ENCODE measurements around the gene VSNL1.

Gene VSNL1

DNA sequence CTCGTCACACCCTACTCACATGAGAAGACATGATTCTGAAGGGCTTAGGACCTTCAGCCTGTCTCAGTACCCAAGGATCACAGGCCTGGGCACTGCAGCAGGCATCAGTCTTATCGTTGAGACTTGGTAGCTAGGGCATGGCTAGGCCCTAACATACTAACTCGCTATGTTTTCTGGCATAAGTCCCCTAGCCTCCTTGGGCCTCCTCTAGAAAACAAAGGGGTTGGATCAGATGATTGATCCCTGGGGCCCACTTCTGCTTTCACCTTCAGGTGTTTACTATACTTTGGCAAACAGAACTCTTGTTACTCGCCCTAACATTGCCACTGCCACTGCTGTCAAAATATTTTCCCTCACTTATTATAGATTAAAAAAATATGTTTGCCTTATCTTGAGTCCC is 44.2 kb downstream of the VSNL1 start:
- no peak for DNase-seq

DNA sequence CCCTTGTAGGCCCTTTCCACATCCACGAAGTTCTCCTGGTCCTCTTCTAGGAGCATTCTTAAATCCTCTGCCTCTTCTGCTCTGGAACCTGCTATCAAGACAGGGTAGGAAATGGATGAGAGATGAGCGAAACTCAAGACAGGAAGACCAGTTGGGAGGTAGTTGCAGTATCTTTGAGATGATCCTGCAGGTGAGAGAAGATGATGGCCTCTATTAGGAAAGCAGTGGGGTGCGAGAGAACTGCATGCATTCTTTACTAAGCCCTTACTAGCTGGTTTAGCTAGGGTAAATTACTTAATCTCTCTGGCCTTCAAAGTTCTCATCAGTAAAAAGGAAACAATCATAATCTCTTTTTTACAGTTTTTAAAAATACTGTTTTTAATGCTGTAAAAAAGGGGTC is 47.0 kb downstream of the VSNL1 start:
- no peak for DNase-seq

DNA sequence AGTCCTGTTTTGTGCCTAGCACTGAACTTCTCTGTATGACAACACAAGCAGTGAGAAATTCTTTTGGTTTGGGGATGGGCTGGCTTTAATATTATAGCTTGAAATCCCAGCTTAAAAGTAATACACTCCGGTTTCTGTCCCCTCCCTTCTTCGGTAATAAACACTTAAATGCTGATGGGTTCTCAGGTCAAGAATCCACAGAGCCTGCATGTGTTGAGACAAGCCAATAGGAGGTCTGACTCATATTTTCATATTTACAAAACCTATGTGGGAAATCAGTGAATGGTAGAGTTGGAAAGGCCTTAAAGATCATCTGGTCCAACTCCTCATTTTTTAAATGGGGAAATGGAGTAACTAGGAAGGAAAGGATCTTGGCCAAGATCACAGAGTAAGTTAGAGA is 47.5 kb downstream of the VSNL1 start:
- no peak for DNase-seq

DNA sequence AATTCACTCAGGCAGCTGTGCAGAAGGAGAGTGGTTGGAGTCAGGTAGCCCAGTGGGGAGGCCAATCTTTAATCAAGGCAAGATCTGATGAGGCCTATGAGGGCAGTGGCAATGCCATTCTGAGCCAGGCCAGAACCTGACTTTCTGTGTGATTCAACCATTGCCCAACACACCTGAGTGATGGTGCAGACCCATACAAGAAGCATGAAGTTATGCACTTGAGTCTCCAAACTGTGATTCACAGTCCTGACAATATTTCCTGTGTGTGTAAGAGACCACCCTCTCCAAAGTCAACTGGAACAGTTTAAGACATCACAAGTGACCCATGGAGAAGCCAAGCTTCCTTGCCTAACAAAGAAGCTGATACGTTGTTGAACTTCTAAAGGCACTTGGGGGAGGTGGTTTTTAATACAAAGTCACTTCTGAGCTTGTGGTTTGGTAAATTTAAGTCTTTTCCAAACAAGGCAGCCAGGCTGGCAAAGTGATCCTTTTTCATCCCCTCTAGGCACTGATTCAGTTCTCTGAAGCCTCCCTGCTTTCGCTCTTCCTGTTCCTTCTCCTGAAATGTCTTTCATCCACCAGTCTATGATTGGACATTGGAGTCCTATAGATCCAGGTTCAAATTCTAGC is 49.0 kb downstream of the VSNL1 start:
- no peak for DNase-seq

DNA sequence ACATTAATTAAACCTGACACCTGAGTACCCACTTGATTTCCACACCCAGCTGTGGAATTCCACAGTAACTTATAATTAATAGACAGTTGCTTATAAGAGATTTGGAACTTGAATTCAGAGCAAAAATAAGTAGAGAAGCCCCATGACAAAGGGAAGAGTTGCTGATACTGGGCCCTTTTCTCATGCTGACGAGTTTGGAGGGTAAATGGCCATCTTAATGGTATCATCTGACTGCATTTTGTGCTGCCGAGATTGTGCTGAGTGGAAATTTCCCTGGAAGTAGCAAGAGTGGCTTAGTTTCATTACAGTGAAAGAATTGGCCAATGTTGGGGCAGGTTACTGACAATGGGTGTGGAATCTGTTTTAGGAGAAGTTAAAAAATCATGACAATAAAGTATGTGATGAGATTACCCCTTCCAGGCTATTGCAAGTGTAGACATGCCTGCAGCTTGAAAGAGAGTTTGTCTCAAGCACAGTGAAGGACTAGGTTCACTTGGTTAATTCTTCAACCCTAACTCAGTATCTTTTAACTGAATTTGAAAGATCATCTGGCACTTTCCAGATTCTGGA is 49.9 kb downstream of the VSNL1 start:
- DNase-seq: no peak

DNA sequence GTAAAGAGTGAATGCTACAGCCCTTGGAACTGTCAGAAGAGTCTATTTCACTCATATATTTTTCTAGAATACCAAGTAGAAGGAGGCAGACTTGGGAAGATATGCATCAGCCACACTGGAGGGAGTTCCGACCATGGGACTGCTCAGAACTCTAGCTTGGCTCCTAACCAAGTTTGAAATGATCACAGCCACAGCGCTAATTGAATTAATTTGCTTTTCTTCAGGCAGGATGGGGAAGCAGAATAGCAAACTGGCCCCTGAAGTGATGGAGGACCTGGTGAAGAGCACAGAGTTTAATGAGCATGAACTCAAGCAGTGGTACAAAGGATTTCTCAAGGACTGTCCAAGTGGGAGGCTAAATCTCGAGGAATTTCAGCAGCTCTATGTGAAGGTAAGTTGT is 51.4 kb downstream of the VSNL1 start:
- DNase-seq: no peak

DNA sequence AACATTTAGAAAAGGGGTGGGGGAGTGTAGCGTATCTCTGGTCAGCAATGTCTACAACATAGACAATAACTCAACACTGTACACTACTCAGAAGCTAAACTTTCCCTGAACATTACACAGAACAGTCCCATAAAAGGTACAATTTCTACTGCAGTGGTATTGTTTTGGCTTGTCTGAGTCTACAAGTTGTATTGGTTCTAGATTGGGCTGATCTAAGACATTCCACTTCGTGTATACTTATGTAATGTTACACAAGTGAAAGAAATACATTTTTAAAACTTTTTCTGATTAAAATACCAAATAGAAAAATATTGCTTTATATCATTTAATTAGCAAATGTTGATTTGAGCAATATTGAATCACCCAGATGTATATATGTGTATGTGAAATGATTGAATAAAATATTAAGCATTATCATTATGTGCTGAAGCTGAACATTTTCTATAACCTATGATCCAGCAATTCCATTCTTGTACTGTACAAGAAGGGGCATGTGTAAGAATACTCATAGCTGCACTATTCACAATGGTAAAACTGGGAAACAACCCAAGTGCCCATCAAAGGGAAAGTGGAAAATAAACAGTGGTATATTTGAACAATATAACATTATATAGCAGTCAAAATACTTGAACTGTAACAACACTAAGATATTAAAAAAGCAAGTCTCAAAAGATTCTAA is 52.4 kb downstream of the VSNL1 start:
- DNase-seq: no peak

DNA sequence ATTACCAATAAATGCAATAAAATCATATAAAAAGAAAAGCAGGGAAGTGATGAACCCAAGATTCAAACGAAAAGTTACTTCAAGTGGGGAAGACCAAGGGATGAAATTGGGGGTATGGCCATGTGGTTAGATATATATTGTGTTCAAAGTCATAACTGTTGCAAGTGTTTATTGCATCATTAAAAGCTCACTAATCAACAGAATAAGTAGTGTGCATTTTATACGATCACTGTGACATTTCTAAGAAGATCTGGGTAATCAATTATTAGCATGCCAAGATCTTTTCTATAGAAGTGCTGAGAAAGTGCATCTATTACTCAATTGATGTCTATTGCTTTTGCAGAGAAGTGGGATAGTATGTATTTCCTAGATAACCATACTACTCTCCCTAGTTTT is 52.9 kb downstream of the VSNL1 start:
- DNase-seq: no peak

DNA sequence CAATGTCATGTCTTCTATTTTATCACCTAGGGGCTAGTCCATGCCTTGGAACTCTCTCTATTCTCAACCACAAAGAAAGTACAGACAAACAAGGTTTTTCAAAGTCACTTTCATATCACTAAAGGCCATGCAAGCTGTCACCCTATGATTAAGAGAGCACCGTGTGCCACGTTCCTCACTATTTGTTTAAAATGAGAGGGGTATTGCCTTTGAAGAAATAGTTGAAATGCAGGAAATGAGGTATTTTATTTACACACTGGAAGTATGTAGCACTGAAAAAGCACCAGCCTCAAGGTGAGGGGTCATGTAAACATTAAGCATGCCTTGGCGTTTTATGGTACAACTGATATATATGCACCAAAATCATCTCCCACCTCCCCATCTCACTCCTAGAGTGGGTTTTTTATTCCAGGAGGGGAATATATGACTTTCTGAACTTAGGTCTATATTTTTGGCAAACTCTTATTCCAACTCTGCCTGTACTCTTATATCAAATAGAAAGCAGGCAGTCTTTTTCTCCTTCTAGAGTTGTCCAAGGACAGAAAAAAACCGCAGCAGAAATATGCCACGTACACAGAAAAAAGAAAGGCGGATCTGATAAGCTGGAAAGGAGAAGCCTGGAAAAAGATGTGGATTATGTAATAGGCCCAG is 53.5 kb downstream of the VSNL1 start:
- DNase-seq: no peak

DNA sequence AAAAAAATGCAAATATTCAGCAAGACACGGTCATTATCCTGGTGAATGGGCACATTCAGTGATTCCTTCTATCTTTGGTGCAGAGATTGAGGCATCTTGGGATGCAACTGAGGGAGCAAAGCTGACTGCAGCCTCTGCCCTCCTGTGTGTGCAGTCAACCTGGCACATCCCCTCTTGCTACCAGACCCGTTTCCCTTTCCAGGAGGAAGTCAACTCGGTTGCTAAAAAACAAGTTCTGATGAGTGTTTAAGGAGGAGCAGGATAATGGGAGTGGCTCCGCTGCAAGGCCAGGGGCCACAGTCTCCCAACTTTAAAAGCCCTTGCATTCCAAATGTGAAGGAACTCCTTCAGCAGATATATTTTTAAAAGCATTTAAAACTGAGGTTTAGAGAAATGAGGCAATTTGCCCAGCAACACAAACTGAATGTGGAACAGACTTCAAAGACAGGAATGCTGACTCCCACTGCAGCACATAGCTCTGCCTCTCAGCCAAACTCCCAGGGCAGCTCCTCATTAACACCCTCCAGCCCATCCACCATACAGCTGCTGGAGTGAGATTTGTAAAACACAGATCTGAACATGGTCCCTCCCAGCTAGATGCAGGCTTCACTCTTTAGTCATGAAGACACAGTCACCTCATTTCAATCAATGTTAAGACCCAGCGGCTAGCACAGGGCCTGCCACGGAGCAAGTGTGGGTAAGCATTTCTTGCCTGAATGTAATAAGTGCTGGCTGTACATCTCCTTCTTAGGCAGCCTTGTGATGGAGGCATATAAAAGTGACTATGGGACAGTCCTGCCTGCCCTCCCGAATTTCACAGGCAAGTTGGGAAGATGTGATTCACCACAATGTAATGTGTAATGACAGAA is 54.3 kb downstream of the VSNL1 start:
- no peak for DNase-seq

DNA sequence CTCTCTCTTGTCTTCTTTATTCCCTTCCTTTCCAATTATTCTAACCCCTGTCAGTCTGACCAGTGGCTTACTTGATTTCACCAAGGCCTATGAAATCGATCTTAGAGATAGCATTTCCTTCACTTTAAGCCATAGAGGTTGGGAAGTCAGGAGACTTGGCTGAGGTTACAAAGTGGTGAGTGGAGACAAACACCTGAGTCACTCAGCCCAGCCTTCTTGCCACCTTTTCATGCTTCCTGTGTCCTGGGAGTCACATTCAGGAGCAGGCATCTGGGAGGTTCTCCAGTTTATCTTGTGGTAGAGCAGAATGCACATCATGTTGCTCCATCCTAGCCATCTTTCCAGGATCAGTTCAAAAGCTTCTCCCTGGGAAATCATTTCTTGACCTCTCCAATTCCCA is 59.1 kb downstream of the VSNL1 start:
- DNase-seq: no peak

DNA sequence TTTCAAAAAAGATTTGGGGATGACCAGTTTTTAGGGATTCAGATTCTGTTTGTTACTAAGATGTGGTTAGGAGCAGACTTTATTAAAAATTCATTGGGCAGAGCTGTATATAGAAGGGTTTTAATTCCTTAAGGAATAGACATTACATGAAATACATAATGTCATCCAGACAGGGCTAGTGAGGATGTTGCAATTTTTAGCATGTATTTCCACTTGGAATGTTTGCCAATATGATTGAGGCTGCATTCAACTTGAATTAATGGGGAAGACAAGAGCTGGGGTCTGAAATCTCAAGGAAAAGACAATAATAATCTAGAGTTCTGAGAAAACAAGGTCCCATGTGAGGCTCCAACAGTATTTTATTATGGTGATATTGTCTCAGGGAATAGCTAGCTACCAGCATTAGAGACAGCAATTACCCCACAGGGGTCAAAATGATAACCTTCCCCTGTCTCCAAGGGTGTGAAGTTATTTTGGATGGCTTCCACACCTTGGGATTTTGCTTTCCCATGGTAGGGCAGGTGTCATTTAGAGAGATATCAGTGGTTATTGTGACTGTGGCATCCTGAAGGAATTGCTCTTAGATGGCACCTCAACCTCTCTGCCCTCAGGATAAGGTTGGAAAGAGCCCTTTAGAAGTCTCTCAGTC is 60.2 kb downstream of the VSNL1 start:
- DNase-seq: no peak

DNA sequence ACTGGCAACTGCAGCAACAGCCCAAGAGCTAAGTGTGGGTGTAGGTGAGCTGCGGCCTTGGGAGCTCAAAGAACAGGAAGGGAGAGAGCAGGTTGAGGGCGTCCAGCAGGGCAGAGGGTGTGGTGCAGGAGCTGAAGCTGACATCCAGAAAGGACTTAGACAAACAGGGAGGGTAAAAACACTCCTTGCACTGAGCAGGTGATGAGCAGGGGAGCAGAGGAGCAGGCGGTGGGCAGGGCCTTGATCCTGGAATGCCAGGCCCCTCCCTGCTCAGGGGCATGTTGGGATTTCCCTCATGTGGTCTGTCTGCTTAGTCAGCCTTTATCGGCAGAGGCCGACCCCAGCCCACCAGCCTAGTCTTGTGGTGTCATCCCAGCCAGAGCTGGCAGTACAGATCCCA is 63.6 kb downstream of the VSNL1 start:
- DNase-seq: no peak

DNA sequence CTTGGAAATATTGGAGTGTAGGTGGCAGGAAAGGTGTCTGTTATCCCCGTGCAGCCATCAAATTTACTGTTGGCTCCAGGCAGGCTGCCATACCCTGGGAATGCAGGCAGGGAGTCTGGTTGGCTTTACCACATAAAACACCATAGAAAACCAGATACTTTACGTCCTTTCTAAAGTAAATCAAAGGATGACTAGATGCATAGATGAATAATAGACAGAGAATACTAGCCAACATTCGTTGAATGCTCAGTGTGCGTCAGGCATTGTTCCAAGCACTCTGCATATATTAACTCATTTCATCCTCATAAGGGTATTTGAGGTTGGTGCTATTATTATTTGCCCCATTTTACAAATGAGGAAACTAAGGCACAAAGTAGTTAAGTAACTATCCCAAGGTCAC is 65.2 kb downstream of the VSNL1 start:
- no peak for DNase-seq

DNA sequence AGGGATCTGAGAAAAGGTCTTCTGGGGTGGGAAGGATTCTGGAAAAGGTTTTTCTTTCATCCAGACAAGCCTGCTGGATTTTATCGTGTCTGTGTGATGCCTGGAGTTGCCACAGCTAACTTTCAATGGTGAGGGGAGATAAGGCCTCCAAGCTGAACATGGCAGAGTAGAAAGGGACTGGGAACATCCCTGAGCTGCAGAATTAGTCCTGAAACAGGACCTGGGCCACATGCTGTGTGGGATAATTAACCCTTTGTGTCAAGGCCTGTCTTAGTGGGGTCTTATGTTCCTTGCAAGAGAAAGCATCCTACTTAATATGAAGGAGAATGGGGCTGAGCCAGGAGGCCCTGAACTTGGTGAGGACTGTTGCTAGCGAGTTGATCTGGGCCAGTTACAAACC is 66.4 kb downstream of the VSNL1 start:
- DNase-seq: no peak

DNA sequence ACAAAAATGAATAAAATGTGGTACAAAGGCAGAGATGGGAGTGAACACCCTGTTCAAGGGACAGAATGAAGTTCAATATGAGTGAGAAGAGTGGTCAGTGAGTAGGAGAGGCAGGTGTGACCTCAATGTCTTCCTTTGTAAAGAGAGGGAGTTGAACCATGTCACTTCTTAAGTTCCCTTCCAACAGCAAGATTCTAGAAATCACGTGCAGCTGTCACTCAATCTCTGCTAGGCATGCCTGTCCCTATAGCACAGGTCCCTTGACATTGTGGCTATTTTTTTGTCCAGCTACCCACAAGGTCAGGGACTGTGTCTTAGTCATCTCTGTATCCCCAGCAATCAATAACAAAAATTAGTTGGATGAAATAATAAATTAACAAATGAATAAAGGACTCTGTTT is 66.9 kb downstream of the VSNL1 start:
- no peak for DNase-seq

DNA sequence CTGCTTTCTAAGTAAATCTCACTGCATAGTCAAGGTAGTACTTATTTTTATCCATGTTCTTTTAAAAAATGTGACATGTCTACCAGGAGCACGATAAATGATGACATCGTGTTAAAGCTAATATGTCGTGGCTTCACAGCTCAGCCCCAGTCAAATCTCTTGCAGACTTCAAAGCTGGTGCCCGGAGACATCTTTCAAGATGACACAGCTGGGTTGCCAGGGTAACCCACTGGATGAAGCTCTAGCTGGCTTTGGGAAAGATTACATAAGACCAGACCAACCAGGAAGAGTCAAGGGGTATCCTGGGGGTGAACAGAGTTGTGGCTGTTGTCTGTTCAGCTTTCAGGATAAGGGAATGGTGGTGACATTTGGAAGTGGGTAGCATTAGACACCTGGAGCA is 67.8 kb downstream of the VSNL1 start:
- DNase-seq: no peak

DNA sequence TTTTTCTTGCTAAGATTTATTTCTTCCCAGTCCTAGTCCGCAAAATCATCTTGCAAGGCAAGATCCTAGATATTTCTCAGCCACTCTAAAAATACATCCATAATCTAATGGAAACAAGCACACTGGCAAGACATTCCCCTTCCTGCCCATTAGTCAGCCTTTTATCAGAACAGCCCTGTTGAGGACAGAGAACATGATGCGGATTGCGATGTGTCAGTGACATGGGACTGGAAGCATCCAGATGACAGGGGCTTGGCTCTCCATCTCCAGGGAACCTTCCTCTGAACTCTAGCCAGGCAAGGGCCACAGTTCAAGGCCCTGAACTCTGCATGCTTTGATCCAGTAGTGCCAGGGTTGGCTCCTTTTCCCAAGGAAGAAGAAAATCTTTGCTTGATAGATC is 70.0 kb downstream of the VSNL1 start:
- DNase-seq: no peak

DNA sequence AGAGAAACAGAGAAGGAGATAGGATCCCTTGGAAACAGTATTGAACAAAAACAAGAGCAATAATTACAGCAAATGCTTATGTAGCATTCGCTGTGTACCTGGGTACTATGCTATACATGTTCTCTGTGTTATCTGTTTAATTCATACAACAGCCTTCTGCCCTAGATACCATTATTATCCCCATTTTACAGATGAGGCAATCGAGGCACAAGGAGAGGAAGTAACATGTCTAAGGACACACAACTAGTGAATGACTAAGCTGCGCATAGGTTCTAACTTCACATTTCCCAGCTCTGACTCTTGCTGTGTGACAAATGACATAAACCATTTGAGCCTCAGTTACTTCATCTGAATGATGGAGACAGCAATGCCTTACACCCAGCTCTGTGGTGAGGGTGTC is 70.5 kb downstream of the VSNL1 start:
- no peak for DNase-seq

DNA sequence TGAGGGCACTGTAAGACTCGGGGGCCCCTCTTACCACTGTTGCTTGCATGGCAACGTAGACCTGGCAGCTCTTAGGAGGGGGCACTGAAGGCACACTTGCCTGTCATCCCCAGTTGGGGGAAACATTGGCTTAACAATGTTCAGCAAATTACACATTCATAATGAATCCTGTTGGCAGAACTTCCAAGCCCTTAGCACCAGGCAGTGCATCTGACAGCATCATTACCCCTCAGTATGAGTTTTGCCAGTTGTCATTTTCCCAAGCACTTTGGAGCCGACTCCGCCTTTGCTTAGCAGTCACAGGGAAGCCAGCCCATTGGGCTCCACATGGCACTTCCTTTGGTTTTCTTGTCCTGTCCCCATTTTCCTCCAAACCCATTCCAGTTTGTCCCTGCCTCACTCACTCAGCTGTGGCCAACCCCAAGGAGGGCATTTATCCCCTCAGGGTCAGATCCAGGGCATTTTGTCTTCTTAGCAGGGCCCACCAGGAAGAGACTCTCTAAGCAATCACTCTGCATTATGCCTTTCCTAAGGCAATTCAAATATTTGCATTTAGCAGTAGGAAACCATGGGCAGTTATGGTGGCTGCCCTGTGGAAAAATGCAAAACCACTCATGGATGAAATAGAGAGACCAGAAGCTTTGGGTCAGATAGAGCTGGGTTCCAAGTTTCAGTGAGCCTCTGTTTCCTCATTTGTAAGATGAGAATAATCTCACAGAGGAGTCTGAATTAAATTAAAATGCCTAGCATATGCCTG is 73.9 kb downstream of the VSNL1 start:
- no peak for DNase-seq

DNA sequence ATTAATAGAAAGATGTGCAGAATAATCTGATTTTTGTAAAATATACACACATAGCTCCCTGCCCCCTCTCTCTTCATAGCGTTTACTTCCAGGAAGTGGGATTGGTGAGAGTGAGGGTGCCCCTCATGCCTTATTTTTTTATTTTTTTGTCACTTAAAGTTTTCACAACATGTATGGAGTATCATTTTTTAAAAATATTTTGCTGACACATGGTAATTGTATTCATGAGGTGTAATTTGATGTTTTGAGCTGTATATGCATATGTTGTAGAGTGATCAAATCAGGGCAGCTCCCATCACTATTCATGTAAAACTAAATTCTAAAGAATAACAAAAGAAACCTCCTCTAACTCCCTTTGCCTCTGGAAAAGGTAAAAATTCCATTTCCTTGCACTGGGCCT is 74.7 kb downstream of the VSNL1 start:
- DNase-seq: no peak

DNA sequence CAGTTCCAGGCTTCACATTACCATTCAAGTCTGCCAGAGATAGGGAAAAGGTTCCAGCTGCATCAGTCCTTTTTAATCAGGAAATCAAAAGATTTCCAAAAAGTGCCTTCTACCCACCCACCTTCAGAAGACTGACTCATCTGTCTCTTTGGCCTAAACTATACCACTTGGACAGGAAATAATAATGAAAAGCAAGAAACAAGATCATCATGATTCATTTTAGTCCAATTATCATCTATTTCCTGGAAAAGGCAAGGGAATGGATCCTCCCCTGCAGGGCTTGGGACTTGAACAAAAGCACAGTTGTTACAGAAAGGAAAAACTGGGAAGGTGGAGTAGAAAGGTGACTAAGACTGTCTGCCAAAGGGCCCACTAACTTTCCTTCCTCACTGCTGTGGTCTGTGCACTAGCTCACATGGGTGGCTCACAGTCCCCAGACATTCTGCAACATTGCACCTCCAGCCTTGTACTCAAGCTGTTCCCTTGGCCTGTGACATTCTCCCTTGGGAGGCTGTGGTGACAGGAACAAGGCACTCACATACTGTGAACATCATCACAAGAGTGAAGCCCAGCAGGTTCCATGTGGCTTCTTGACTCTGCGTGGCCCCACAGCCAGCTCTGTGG is 75.3 kb downstream of the VSNL1 start:
- DNase-seq: no peak

Measured in activated T-cell treated with anti-CD3 and anti-CD28 coated beads for 4 hours (primary cell).